A204.1 (cell line): ENCODE results near the gene SHROOM1.
"Not testable (repeated sequence)": the region's sequence is repeated elsewhere in the genome, so short reads cannot be mapped to it uniquely, and the experiment has no call there.

Experiments used
- FAIRE-seq: peaks from 2 replicates; lab custom pipeline; 2012; peaks lifted over from hg19 to GRCh38; lab: Jason Lieb, UNC

The SHROOM1 gene

DNA sequence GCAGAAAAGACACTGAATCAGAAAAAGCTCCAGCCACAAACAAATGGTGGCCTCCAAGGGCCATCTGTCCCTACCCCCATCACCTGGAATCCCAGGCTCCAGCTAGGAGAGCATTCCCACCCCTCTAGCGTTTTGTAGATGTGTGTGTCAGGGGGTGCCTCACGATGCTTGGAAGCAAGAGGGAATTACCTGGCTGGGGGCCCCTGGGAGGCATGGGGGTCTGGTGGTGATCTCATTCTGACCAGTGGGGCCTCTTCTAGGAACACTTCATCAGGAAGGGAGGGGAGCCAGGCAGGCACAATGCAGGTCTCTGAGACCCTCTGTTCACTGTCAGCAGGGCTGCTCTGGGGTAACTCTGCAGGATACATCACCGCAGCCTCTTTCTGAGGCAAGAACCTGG is 6.0 kb downstream of the SHROOM1 start:
- FAIRE-seq = no peak

DNA sequence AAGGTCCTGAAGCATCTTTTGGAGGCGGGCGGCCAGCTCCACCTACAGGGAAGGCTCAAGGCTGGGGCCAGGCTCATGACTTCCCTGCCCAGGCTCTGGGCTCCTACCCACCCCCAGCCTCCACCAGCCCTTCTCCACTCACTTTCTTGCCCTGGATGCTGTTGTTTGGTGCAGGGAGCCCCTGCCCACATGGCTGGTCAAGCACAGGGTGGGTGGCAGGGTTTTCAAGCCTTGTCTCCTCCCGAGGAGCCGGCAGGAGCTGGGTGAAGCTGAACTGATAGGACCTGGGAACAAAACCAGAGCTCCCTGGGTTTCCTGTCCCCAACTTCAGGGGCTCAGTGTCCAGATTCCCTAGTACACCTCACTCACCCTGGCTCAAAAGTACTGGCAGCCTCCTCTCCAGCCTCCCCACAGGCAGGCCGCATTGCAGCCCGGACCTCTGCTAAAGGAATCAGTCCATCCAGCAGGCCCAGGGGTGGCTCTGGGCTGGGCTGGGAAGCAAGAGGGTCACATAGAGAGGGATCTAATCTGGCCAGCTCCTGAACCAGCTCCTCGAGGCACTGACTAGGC is 6.9 kb downstream of the SHROOM1 start:
- no peak for FAIRE-seq

DNA sequence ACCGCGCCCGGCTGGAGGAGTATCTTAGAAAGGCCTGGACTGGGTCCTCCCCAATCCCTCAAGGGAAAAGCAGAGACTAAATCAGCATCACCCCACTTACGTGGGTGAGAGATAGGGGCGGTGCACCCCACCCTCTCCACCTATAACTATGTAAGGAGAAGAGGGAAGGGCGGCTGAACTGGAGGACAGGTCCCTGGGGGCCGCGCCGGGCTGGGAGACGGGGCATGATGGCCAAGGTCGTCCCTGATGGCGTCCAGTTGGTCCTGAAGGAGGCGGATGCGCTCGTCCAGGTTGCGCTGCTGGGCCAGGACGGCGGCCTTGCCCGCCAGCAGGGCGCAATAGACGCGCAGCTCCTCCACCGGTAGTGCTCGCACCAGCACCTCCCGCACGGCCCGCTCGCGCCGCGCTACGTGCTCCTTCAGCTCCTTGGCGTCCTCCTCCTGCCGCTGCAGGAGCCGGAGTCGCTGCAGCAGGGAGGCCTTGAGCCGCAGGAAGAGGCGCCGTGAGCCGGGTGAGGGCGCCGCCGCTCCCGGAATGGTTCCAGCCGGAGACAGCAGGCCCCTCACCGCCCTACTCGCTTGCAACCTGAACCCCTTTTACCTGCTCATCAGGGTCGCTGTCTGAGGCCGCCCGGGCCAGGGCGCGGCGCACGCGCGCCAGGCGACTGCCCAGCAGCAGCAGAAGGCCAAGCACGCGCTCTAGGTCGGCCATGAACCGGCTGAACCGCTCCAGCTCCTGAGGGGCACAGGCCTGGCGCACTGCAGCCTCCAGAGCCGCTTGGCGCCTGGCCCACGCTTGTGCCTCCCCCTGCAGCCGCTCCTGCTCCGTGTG is 7.6 kb downstream of the SHROOM1 start:
- FAIRE-seq = no peak

DNA sequence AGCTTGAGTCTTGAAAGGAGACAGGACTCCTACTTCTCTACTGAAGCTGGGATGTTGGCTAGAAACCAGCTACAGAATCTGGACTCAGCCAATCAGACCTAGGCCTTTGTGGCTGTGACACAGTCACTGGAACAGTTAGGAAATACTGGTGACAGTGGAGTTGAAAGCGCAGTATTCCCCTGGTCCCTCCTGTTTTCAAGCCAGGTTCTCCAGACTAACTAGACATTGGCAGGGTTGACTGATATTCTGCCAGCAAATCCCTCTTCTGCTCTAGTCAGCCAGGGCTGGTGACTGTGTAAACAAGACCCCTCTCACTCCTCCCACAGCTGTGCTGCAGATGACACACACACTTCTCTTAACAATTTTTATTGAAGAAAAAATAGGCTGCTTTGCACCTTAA is 8.7 kb downstream of the SHROOM1 start:
- FAIRE-seq = peak; percentile 19

DNA sequence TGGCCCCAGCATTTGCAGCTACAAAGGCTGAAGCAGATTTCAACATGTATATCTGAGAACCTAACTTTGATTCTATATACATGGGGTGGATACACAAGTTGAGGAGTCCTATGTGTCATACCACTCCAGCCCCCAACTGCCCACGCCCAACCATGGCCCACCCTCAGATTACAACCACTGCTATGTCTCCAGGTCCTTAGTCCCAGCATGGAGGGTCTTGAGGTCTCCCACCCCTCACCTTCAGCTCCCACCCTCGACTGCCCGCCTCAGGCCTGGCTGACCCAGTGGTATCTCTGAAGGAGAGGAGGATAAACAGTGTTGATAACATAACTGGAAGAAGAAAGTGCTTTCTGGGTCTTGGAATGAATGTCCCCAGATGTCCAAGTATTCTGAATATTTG is 9.1 kb downstream of the SHROOM1 start:
- FAIRE-seq = no peak

DNA sequence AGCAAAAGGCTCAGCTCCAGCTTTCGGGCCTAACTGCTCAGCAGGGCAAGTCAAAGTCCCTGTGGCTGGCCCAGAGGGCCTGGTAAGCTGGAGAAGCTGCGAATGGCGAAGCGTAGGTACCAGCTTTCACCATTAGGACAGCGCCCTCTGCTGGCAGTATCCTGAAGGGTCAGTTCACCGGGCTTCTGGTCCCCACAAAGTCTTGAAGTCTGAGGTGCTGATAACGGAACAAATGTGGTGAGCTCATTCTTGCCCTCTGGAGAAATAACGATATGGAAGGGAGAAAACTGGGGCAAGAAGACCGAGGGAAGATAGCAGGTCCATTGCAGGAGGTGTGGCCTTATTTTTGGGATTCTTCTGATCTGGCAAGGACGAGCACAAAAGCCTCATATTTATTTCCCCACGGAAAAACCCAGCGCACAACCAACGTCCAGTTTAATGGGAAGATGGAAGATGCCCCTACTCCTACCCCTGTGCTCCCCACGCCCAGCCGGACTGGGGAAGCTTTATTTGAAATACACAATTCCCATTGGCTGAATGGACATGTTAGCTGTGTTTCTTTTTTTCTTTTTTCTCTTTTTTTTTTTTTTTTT is 10.2 kb downstream of the SHROOM1 start:
- peak; percentile 94 for FAIRE-seq

DNA sequence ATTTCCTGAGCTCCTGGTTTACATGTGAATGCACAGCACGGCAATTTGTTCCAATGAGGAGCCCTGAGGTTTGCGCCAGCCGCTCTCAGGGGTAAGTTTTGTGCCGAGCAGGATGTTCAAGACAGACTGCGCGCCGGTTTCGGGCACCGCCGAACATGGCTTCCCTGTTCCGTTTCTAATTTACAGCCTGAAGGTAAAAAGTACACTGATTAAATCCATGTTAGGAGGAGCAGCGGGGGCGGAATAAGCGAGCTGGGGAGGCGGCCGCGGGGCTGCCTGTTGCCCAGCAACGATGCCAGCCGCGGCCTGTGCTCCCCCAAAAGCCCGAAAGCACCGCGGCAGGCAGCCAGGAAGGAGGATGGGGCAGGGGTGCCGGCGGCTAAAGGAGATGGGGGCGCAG is 11.0 kb downstream of the SHROOM1 start:
- FAIRE-seq = no peak

DNA sequence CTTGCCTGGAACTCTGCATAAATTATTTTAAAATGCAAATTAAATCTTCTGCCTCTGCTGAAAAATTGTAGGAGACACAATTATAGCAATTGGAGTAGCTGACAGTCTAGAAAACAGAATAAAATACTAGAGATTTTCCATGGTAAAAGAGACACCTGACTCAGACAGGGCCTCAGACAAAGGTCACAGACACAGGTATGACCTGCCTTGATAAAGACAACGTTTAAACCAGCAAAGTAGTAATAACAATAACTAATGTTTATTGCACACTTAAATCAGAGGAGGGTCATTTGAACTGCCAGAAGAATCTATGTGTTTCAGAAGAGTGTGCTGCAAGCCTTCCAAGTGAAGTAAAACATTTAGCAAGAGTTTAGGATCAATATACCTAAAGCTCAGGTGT is 13.4 kb downstream of the SHROOM1 start:
- no peak for FAIRE-seq

DNA sequence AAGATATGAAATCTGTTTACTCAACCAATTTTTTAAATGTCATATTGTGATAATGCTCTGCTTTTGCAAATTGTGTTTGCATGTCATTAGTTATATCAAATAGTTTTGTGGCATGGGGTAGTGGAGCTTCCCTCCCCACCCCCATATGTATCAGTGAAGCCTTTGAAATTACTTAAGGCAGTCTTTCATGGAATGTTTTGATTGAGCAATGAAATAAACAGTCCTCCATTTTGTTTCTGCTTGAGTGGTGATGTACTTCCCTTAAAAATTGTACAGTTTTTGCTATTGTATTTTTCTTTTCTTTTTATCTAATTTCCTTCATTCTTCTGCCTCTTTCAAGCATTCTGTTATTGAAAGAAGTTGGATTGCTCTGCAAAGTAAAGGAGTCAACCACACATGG is 13.9 kb downstream of the SHROOM1 start:
- FAIRE-seq = no peak

DNA sequence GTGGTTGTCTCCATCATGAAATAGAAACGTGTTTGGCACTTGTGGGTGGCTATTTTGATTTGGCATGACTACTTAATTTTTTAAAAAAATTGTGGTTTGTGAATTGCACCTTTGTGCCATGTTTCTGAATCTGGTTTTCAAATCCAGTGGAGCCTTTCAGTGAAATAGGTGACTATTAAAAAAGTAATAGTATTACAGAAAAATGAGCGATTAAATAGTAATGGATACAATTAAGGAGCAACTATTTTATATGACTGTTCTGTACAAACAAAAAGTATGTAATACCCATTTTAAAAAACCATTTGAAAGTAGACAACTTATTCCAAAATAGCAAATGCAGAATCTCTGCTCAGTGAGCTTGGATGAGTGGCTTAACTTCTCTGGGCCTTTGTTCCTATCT is 14.4 kb downstream of the SHROOM1 start:
- no peak for FAIRE-seq

DNA sequence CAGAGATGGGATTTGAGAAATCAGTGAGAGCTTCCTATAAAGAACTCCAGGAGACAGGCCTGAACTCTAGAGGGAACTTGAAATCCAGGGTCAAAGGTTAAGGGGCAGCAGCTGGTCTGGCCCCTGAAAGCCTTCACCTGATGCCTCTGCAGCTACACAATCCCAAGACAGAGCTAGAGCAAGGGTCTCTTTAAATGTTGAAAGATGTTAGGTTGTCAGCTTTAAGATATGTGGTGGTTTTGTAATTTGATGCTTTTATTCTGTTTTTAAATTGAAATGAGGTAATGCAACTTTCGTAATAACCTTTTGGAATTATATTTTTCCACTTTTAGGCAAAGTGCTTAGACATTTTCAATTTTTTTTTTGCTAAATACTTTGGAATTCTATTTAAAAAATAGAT is 15.0 kb downstream of the SHROOM1 start:
- no peak for FAIRE-seq

DNA sequence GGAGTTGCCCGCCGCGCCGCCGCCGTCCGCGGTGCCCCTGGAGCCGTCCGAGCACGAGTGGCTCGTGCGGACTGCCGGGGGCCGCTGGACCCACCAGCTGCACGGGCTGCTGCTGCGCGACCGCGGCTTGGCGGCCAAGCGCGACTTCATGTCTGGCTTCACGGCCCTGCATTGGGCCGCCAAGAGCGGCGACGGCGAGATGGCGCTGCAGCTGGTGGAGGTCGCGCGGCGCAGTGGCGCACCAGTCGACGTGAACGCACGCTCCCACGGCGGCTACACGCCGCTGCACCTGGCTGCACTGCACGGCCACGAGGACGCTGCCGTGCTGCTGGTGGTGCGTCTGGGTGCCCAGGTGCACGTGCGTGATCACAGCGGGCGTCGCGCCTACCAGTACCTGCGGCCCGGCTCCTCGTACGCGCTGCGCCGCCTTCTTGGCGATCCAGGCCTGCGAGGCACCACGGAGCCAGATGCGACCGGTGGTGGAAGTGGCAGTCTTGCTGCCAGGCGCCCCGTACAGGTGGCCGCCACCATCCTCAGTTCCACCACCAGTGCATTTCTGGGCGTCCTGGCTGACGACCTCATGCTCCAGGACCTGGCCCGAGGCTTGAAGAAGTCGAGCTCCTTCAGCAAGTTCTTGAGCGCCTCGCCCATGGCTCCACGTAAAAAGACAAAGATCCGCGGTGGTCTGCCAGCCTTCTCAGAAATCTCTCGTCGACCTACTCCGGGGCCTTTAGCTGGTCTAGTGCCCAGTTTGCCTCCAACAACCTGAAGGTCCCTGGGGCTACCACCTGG is 15.7 kb downstream of the SHROOM1 start:
- no peak for FAIRE-seq

DNA sequence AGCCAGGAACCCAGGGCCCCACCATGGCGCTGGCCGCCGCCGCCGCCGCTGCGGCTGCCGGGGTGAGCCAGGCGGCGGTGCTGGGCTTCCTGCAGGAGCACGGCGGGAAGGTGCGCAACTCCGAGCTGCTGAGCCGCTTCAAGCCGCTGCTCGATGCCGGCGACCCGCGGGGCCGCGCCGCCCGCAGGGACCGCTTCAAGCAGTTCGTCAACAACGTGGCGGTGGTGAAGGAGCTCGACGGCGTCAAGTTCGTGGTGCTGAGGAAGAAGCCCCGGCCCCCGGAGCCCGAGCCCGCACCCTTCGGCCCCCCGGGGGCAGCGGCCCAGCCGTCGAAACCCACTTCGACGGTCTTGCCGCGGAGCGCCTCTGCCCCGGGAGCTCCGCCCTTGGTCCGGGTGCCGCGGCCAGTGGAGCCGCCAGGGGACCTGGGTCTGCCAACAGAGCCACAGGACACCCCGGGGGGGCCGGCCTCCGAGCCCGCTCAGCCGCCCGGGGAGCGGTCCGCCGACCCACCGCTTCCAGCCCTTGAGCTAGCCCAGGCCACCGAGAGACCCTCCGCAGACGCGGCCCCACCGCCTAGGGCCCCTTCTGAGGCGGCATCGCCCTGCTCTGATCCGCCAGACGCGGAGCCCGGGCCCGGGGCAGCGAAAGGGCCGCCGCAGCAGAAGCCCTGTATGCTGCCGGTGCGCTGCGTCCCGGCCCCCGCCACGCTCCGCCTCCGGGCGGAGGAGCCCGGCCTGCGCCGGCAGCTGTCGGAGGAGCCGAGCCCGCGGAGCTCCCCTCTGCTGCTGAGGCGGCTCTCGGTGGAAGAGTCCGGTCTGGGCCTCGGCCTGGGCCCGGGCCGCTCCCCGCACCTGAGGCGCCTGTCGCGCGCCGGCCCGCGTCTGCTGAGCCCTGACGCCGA is 16.6 kb downstream of the SHROOM1 start:
- no peak for FAIRE-seq

DNA sequence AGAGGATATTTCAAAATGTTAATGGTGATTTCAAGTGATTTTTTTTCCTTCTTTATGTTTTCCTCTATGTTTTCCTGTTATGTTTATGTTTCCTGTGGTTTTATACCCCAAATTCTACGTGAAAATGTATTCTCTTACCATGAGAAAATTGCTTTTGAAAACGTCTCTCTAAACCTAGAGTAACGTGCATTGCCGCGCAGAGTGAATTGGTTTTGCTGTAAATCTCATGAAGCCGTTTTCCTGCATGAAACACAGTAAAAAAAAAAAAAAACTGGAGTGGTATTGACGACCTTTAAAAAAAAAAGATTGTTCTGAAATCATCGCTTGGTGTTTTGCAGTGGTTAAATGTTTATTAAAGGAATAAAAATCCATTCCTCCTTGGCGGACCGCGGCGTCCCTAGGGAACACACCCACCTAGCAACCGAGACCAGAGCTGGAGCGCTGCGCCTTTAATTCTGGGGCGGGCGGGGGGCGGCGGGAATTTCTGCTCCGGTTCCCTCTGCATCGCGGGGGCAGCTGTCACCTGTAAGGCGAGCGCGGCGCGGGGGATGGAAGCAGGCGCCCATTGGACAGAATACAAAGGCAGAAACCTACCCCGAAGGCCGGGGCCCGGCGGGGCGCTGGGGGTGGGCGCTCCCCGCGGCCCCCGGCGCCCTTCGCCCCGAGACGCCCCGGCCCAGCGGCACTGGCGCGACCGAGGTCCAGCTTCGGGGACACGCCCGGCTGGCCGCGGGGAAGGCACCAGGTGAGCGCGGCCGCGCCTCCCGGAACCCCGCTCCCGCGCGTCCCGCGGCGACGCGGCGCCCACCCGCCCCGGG is 17.5 kb downstream of the SHROOM1 start, which contains the start of gene SOWAHA:
Gene SOWAHA, plus strand, starts transcription at position 522 of the 818 bp plus-strand sequence. CDS start 320 bp downstream, outside the sequence.
- no peak for FAIRE-seq

DNA sequence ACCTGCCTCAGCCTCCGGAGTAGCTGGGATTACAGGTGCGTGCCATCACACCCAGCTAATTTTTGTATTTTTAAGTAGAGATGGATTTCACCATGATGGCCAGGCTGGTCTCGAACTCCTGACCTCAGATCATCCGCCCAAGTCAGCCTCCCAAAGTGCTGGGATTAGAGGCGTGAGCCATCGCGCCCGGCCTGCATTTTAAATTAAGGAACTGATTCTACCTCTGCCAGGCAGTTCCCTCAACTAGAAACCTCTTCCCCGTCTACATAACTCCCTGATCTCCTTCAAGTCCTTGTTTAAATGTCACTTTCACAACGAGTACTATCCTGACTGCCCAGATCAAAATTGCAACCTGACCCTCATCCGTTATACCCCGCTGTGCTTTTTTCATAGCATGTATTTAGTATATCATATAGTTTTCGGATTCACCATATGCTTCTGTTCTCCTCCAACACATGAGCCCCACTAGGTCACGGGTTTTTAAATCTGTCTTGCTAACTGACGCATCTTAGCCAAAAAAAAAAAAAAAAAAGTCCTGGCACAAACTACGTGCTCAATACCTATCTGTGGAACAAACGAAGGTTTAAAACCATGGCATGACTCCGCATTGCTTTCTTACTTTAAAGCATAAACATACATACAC is 18.2 kb downstream of the SHROOM1 start:
- FAIRE-seq = no peak

DNA sequence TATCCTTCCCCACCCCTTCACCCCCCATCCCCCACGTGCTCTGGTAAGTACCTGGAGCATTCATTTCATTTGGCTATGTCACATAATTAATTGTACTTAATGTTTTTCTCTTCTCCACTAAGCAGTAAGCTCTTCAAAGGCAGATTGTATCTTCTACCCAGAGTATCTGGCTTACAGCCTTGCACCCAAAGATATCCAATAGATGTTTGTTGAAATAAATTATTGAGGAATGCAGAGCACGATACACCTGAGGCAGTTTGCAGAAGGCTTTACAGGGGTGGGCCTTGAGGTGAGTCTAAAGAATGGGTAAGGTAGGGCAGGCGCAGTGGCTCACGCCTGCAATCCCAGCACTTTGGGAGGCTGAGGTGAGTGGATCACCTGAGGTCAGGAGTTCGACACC is 19.8 kb downstream of the SHROOM1 start:
- no peak for FAIRE-seq

DNA sequence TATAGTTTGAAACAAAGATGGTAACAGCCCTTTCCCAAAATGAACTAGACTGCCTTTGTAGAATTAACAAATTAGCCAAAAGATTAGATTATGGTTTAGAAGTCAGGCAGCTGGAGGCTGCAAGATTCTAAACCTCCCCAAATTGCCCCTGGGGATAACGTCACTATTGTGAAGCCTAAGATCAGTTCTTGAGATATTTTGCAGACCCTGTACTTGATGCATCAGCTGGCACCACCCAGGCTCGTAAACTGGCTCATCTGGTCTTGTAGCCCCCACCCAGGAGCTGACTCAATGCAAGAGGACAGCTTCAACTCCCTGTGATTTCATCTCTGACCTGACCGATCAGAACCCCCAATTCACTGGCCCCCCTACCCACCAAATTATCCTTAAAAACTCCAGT is 21.6 kb downstream of the SHROOM1 start:
- FAIRE-seq = no peak

DNA sequence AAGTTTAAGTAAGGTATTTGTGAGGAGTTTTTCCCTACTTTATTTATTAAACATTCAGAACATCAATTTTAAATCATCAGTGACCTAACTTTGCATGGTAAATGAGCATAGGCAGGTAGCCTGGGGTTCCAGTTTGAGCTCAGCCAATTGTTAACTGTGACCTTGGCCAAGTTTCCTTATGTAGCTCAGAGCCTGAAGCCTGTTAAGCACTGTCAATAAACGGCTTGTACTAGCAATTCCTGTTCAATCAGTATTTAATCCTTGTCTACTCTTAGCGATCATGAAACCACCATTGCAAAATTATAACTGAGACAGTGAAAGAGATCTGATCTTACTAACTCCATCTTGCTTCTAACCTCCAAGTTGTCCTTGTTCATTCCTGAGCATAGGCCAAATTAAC is 22.0 kb downstream of the SHROOM1 start:
- FAIRE-seq = no peak

DNA sequence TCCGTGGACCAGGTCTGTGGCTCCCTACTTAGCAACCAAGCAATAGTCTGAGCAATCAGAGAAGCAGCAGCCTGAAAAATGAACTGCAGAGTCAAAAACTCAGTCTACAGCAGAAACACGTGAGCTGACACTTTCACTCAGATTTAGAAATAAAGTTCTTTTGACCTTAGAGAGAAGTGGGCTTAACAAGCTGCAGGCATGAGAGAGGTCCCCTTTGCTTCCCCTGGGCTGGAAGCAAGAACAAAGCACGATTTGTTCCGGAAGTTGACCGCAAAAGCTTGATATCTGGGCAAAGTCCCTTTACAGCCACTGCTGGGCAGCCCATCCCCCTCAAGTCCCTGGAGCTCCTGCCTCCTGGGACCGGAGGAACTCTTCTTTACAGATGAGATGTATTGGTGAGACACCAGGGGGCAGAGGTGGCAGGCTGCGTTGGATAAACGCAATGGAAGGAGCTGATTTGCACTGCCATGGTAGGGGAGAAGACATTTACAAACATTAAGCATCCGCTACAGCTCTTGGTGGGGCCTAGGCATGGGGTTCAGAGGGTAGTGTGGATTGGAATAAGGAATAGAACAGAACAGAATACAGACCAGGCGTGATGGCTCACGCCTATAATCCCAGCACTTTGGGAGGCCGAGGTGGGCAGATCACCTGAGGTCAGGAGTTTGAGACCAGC is 23.1 kb downstream of the SHROOM1 start:
- FAIRE-seq = no peak

DNA sequence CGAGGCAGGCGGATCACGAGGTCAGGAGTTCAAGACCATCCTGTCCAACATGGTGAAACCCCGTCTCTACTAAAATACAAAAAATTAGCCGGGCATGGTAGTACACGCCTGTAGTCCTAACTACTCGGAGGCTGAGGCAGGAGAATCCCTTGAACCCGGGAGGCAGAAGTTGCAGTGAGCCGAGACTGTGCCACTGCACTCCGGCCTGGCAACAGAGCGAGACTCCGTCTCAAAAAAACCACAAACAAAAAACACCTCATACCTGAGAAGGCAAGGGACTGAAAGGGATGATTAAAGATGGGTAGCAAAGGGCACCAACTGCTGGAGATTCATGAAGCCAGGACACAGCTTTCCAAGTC is 23.7 kb downstream of the SHROOM1 start:
- not testable (repeated sequence) for FAIRE-seq
